GM18909 (cell line): ENCODE results near the gene KCNH3.

Experiments used
- ATAC-seq: cut with Tn5 transposase; IDR thresholded peaks from one replicate; pipeline ENCODE4 v1.9.1; 2021; ENCODE audit warnings: mild to moderate bottlenecking; ENCODE audit not compliant: unreplicated experiment, poor library complexity

Gene KCNH3

DNA sequence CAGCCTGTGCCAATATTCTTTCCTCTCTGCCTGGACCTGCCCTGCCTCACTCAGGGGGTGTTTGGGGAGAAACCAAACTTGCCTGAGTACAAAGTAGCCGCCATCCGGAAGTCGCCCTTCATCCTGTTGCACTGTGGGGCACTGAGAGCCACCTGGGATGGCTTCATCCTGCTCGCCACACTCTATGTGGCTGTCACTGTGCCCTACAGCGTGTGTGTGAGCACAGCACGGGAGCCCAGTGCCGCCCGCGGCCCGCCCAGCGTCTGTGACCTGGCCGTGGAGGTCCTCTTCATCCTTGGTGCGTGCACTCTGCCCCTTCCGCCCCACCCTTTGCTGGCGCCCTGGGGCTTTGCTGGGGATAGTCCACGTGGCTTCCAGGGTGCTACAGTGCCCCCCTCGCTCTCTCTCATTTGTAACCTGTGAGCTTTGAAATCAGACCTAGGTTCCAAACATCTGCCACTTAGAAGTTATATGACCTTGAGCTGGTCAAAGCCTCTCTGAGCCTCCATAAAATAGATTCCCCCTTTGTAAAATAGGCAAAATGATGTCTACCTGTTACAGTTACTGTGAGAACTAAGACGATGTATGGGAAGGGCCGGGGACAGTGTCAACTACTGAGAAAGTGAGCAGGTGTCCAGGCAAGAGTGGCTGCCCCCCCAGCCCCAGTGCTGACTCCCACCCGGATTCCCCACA lies 4.5 kb downstream of the KCNH3 start:
- no peak for ATAC-seq

DNA sequence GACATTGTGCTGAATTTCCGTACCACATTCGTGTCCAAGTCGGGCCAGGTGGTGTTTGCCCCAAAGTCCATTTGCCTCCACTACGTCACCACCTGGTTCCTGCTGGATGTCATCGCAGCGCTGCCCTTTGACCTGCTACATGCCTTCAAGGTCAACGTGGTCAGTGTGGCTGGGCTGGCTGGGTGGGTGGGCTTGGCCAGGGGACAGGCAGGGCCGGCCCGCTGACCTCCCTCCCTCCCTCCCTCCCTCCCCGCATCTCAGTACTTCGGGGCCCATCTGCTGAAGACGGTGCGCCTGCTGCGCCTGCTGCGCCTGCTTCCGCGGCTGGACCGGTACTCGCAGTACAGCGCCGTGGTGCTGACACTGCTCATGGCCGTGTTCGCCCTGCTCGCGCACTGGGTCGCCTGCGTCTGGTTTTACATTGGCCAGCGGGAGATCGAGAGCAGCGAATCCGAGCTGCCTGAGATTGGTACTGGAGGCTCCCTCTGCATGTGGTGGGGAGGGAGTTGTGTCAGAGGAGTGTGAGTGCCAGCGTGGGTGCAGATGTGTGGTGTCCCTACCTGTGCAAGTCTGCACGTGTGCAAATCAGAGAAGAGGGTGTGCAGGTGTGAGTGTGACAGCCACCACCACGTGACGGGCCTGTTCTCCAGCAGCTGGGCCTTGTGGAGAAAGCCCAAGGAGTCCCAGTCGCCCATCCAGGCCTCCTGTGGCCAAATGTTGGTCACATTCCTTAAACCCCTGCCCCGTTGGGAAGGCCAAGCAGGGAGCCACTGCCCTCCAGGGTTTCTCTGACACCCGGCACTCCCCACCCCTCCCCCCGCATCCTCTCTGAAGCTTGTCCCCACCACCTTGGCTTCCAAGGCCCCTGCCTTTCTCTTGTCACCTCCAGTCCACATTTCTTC lies 5.3 kb downstream of the KCNH3 start:
- ATAC-seq = no peak

DNA sequence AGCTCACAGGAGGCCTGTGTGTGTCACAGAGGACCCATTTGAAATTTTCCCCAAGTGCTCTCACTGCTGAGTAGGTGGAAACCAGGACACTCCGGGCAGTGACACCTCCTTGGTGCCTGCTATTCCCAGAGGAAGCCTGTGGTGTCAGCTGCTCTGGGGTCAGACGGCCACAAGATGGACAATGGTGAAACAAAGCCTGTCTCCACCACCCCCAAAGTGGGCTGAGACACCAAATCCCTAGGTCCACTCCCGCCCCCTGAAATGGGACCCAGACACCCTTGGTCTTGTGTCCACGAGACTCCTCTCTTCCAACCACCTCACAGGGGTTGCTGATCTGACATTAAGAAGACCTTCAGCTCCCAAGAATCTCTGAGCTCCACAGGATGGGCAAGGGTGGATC lies 7.0 kb downstream of the KCNH3 start:
- ATAC-seq = no peak

DNA sequence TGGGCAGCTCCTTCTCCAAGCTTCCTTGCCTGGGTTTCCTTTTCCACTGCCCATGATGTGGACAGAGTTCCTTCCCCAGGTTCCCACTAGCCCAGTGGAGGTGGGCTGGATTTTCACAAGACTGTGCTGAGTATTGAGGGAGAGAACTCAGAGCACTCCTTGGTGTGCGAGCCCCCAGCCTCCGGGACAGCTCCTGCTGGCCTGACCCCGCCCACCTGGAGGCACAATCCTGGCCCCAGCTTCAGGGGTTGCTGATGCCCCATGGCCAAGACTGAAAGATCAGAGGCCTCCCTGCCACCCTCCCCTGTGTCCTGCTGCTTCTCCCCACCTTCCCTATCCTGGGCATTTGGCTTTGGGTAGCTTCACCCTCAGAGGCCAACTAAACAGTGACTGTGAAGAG lies 7.7 kb downstream of the KCNH3 start:
- ATAC-seq = no peak

DNA sequence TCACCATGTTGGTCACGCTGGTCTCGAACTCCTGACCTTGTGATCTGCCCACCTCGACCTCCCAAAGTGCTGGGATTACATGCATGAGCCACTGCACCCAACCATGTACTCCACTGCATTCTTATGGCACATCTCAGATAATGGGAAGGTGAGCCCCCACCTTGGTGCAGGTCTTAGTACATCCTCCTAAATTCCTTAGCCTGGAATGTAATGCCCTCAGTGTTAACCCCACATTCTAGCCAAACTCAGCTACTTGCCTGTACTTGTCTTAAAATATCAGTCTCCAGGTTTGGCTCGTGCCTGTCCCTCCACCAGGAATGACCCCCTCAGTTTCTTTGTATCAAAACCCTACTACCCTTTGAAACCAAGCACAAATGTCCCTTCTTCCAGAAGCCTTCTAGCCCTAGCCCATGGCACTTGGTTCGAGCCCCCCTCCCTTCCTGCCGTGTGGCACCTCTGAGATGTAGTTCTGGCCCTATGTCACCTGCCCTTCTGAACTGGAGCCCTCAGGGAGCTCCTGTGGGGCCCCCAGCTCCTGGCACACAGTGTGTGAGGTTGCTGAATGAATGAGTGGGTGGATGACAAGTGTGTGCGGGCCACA lies 8.4 kb downstream of the KCNH3 start:
- no peak for ATAC-seq

DNA sequence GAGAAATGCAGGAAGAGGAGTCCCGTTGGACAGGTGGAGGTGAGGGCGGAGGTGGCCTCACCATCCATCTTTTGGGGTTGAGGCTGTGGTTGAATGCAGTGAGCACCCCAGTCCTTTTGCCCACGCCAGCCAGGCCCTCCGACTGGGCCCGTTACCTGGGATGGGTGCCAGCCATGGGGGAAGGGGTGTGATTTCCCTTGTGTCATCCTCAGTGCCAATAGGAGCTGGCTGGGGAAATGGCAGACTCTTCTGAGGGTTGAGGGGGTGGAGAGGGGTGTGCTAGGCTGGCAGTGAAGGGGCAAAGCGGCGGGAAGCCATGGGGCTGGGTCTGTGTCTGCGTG lies 9.6 kb downstream of the KCNH3 start:
- ATAC-seq = no peak

DNA sequence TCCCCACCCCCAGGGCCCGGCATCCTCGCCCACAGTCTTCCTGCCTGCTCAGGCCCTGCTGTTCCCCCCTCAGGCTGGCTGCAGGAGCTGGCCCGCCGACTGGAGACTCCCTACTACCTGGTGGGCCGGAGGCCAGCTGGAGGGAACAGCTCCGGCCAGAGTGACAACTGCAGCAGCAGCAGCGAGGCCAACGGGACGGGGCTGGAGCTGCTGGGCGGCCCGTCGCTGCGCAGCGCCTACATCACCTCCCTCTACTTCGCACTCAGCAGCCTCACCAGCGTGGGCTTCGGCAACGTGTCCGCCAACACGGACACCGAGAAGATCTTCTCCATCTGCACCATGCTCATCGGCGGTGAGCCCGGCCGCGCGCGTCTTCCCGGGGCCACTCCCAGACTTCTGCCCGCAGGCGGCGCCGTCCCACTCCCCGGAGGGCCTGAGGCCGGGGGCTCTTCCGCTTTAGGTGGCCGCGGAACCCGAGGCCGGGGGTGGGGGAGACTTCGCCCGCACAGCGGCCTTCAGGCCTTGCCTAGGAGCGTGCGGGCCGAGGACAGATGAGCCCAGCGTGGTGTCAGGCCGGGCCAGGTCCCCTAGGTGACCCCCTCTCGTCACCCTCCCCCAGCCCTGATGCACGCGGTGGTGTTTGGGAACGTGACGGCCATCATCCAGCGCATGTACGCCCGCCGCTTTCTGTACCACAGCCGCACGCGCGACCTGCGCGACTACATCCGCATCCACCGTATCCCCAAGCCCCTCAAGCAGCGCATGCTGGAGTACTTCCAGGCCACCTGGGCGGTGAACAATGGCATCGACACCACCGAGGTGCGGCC lies 10.2 kb downstream of the KCNH3 start:
- ATAC-seq = no peak

DNA sequence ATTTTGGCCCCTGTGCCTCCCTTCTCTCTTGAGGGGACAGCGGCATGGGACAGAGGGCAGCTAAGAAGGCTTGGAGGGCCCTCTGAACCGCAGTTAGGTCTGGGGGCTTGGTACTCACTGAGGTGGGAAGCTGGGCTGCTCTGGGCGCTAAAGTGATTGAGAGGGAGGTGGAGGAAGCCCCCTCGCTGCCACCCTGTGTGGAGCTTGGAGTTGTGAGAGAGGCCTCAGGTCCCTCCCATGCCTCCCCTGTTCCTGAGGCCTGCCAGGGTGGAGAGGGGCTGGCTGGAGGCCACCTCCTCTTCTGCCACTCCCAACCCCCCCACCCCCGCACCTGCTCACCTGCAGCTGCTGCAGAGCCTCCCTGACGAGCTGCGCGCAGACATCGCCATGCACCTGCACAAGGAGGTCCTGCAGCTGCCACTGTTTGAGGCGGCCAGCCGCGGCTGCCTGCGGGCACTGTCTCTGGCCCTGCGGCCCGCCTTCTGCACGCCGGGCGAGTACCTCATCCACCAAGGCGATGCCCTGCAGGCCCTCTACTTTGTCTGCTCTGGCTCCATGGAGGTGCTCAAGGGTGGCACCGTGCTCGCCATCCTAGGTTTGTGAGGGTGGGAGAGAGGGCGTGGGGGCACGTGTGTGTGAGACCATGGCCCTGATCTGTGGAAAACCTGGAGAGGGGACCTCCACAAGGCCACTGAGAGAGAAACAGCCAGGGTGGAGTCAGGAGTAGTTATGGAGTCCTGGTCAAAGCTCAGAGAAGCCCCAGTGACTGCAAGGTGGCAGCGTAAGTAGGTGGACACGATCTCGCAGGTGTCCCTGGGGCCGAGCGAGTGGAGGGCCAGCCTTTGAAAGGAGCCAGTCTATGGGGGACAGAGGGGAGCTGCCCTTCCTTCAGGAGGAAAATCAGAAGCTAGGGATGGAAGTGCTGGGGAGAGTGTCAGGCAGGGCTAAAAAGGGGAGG lies 11.2 kb downstream of the KCNH3 start:
- ATAC-seq = no peak

DNA sequence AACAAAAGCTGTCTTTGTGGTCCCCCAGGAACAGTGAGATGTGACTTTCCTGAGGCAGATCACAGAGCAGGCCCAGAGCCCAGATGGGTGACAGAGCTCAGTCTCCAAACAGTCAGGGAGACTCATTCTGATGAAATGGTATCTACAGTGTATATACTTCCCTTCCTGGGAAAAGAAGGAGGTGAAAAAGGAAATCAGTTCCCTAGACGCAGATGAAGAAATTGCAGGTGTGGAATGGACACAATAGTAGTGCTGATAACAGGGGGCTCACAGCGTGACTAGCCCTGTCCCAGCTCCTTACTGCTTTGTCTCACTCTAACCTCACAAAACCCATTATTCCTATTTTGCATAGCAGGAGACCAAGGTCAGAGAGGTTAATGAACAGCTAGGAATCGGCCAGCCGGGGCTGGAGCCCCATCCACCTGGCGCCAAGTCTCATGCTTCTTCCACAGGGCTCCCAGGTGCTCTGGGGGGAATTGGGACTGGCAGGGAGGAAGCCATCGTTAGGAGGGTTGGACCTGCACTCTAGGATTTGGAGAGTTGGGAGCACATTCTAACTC lies 11.9 kb downstream of the KCNH3 start:
- ATAC-seq = no peak

DNA sequence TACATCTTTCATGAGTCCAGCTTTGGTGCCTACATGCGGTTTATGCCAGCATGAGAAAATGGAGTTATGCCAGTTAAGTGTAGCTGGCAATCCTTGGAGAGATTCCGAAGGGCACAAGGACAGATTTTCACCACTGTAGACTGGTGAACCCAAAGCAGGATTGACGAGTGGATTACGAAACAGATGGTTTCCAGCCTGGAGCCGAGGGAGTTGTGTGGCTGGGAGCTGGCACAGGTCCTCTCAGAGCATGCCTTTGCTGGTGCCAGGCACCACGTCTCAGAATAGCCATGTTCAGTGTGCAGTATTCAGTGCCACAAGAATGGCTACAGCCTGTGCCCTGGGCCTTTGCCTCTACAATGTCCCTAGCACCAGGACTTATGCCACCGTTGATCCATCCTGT lies 13.2 kb downstream of the KCNH3 start:
- ATAC-seq = no peak

DNA sequence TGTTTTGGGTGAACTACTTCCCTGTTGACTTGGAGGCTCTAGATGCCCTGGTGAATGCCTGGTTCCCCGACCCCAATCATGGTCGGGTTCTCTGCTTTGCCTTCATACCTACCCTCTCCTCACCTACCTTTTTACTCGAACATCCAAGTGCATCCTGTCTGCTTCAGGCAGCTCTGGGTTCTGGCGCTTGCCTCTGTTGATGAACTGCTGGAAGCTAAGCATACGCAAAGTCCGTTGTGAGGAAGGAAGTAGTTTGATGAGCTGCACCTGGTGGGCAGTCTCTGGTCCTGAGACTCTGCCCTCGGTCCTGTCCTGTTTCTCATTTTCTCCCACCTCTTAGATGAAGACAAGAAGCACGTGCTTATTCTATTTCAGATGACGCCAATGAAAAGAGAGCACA lies 13.6 kb downstream of the KCNH3 start:
- ATAC-seq = no peak

DNA sequence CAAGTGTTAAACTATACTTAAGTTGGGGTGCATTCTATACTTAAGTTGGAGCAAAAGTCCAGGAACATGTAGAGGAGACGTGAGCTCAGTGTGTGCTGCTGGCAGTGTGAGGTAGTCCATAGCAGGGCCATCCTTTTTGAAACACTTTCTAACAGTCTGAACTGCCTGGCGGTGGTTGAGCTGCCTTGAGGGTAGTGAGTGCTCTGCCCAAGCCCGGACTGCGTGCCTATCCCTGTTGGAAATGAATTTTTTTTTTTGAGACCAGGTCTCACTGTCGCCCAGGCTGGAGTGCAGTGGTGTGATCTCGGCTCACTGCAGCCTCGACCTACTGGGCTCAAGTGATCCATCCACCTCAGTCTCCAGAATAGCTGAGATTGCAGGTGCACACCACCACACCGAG lies 14.1 kb downstream of the KCNH3 start:
- ATAC-seq = no peak

DNA sequence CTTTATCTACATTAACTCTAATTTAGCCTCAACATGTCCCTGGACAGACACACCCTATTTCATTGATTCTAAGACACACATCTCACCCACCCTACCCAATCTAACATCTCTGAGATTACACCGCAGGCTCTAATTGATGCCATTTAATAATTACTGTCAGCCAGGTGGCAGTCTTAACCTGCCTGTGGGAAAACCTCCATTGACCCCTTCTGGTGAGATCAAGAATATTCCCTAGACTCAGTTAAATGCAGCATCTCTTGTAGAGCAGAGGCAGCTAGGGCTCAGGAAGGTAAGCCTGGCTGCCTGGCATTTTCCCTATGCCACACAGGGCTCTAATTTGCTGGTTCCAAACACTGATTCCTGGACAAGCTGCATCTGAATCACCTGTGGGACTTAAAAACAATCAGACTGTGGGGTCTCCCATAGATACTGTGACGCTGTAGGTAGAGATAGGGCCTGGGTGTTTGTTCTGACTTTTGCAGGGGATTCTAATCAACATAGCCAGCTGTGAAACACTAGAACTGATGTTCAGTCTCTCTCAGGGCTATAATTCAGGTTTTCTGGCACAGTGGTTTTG lies 14.8 kb downstream of the KCNH3 start:
- ATAC-seq = no peak

DNA sequence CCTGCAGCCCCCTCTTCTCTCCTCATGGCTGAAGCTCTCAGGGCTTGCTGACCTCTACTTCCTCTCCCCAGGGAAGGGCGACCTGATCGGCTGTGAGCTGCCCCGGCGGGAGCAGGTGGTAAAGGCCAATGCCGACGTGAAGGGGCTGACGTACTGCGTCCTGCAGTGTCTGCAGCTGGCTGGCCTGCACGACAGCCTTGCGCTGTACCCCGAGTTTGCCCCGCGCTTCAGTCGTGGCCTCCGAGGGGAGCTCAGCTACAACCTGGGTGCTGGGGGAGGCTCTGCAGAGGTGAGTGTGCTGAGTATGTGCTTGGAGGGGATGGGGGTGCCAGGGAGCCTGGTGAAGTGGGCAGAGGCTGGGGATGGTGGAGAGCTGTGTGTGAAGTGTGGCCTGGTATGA lies 15.4 kb downstream of the KCNH3 start:
- ATAC-seq = no peak

DNA sequence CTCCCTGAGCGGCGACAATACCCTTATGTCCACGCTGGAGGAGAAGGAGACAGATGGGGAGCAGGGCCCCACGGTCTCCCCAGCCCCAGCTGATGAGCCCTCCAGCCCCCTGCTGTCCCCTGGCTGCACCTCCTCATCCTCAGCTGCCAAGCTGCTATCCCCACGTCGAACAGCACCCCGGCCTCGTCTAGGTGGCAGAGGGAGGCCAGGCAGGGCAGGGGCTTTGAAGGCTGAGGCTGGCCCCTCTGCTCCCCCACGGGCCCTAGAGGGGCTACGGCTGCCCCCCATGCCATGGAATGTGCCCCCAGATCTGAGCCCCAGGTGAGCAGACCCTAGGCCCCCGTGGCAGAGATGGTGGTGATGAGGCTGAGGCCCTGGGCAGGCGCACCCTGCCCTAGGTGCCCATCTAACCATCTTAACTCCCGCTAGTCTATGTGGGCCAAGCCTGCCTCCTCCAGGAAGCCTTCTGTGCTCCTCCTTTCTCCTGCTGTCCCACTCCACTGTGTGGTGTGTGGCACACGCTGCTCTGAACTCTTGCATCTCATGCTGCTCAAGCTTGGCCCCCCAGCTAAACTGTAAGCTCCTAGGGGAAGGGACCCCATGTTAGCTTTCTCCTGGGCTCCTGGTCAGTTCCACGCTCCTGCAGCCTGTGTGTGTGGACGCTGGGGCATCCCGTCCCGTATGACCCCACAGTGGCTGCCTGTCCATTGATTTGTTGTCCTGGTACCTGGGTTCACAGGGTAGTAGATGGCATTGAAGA lies 17.0 kb downstream of the KCNH3 start:
- ATAC-seq = no peak

DNA sequence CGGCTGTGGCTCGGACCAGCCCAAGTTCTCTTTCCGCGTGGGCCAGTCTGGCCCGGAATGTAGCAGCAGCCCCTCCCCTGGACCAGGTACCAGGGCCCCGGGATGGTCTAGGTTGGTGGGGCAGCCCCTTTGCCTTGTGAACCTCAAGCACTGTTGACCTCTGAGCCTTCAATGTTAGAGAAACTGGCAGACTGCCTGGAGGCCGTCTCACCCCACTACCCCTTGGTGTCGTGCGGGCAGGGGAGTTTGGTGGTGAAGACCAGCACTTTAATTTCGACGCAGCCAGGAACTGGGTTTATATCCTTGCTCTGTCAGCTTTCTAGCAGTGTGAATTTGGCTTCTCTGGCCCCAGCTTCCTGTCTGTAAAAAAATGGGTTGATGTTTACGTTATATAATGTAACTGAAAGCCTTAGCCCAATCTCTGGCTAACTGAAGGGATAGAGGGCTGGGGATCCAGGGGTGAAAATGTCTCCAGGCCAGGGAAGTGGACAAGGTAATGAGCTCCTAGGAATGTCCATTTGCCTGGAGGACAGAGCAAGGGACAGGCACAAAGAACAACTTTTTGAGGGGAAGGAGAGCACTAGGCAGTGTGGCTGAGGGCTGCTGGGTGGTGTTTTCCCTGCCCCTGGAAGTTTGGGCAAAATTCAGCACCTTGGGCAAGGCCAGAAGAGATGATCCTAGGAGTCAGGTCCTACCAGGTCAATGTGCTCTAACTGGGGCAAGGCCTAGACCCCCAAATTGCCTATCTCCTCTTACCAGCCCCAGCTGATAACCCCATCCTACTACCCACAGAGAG lies 17.8 kb downstream of the KCNH3 start:
- ATAC-seq = no peak

DNA sequence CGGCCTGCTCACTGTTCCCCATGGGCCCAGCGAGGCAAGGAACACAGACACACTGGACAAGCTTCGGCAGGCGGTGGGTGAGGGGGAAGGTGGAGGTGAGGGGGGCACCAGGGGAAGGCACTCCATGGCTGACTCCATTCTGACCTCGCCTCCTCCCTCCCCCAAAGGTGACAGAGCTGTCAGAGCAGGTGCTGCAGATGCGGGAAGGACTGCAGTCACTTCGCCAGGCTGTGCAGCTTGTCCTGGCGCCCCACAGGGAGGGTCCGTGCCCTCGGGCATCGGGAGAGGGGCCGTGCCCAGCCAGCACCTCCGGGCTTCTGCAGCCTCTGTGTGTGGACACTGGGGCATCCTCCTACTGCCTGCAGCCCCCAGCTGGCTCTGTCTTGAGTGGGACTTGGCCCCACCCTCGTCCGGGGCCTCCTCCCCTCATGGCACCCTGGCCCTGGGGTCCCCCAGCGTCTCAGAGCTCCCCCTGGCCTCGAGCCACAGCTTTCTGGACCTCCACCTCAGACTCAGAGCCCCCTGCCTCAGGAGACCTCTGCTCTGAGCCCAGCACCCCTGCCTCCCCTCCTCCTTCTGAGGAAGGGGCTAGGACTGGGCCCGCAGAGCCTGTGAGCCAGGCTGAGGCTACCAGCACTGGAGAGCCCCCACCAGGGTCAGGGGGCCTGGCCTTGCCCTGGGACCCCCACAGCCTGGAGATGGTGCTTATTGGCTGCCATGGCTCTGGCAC lies 18.5 kb downstream of the KCNH3 start:
- ATAC-seq = no peak
